GM18508 (cell line): Measurements from ENCODE around the gene MRPL39.

ENCODE experiments used
- ATAC-seq: cut with Tn5 transposase; IDR thresholded peaks from one replicate; pipeline ENCODE4 v1.9.1; 2021; ENCODE audit warnings: moderate number of reproducible peaks; ENCODE audit not compliant: insufficient read depth, unreplicated experiment

The MRPL39 gene

GRCh38 chr21:25571726-25572121 lies 35.6 kb downstream of the MRPL39 start:
- no peak for ATAC-seq

- ATAC-seq = no peak
Measured at GRCh38 chr21:25569711-25570110, 37.6 kb downstream of the MRPL39 start.

- no peak for ATAC-seq
Measured at GRCh38 chr21:25569084-25569483, 38.2 kb downstream of the MRPL39 start.

DNA sequence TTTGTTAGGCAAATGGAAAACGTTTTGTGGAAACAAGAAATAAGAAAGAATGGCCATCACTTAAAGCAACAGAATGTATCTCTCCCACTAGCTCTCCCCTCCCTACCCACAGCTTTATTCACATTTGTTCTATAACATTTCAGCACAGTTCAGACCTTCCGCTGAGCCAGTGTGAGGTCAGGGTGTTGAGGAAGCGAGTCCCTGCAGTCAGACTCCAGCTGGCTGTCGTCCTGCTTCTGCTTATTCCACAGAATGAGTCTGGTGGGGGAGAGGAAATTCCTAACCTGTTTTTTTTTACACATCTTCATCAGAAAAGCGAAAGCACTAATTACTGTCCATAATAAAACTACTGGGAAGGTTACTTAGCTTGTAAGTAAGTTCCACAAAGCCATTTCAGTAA lies 39.0 kb downstream of the MRPL39 start:
- no peak for ATAC-seq

GRCh38 chr21:25567472-25567871 lies 39.8 kb downstream of the MRPL39 start:
- ATAC-seq = no peak

DNA sequence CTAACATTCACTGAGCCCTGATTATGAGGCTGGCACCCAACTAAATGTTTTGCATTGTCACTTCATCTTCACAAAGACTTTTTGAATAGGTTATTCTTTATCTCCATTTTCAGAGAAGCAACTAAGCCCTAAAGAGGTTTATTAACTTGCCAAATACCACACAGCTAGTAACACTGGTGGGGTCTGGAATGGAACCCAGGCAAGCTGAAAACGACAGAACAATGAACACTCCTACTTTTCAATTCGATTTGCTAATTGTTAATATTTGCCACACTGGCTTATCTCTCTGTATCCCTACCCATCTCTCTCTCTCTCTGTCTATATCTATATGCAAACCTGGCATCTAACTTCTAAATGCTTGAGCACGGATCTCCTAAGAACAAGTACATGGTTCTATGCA lies 40.6 kb downstream of the MRPL39 start:
- ATAC-seq = no peak

GRCh38 chr21:25565272-25566211 lies 41.7 kb downstream of the MRPL39 start:
- no peak for ATAC-seq

DNA sequence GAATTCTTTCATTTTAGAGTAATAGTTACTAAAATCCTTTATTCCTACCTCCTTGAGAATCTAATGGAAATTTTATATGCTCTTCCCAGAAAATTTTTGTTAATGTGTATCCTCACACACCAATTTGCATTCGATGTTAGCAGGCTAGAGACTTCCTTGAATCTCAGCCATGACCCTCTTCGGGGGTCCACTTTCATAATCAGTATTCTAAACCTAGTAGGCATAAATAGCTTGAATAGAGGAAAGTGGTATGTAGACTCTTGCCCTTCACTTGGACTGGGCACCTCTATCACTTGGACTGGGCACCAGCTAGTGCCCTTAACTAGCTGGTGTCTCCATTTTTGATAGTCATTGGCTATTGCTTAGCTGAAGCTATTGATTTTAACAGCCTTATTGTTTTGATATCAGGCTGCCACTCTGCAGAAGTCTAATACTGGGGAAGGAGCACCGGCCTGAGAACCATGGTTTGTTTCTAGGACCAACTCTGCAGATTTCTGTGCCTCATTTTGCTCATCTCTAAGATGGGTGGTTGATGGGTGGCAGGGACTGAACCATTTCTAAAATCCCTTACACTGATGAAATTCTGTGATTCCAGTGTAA lies 42.8 kb downstream of the MRPL39 start:
- ATAC-seq = no peak

GRCh38 chr21:25563361-25564116 lies 43.7 kb downstream of the MRPL39 start:
- ATAC-seq = no peak

GRCh38 chr21:25562660-25563059 lies 44.6 kb downstream of the MRPL39 start:
- no peak for ATAC-seq

DNA sequence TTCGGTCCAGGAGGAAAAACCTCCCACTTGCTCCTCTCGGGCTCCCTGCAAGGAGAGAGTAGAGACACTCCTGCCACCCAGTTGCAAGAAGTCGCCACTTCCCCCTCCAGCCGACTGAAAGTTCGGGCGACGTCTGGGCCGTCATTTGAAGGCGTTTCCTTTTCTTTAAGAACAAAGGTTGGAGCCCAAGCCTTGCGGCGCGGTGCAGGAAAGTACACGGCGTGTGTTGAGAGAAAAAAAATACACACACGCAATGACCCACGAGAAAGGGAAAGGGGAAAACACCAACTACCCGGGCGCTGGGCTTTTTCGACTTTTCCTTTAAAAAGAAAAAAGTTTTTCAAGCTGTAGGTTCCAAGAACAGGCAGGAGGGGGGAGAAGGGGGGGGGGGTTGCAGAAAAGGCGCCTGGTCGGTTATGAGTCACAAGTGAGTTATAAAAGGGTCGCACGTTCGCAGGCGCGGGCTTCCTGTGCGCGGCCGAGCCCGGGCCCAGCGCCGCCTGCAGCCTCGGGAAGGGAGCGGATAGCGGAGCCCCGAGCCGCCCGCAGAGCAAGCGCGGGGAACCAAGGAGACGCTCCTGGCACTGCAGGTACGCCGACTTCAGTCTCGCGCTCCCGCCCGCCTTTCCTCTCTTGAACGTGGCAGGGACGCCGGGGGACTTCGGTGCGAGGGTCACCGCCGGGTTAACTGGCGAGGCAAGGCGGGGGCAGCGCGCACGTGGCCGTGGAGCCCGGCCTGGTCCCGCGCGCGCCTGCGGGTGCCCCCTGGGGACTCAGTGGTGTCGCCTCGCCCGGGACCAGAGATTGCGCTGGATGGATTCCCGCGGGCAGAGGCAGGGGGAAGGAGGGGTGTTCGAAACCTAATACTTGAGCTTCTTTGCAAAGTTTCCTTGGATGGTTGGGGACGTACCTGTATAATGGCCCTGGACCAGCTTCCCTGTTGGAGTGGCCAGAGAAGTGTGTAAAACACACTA lies 45.3 kb downstream of the MRPL39 start:
- no peak for ATAC-seq

DNA sequence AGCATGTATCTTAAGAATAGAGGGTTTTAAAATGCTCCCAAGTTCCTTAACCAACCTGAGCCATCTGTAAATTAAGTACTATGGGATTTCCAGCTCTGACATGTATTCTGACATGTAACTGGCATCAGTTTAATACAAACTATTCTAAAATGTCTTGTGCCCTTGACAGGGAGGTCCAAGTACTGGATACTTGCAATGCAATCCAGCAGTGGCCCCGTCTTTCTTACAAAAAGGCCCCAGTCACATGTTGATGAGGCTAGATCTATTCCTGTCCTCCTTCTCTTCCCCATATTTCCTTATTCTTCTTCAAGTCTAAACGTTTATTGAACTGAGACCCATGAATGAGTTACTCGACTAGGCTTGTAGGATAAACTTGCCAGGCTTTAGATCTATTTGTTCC lies 46.4 kb downstream of the MRPL39 start:
- no peak for ATAC-seq

DNA sequence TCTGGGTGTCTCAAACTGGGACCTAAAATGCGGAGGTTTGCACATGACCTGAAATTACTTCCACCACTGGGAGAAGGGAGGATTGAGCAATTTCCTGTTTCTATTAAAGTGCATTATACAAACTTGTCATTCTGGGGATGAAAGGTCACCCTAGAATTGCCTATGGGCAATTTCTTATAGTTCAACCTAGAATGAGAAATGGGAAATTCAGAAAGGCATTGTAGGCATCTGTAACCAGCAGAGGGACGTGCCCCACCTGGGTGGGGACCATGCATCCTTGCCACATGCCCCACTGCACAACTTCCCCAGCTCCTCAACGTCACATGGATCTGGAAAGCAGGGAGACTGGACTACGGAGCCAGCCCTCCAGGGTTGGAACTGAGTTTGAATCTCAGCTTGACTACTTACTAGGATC lies 47.0 kb downstream of the MRPL39 start:
- no peak for ATAC-seq

DNA sequence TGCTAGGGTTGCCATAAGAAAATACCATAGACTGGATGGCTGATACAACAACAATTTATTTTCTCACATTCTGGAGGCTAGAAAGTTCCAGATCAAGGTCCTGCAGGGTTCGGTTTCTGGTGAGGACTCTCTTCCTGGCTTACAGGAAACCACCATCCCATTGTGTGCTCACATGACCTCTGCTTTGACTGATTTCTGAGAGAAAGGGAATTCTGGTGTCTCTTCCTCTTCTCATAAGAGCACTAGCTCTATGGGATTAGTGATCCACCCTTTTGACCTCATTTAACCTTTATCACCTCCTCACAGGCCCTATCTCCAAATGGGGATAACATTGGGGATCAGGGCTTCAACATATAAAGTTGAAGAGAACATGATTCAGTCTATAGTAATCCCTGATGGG lies 47.5 kb downstream of the MRPL39 start:
- no peak for ATAC-seq

- ATAC-seq = no peak
Measured at GRCh38 chr21:25558123-25558522, 49.2 kb downstream of the MRPL39 start.

GRCh38 chr21:25557180-25557579 lies 50.1 kb downstream of the MRPL39 start:
- ATAC-seq = no peak

DNA sequence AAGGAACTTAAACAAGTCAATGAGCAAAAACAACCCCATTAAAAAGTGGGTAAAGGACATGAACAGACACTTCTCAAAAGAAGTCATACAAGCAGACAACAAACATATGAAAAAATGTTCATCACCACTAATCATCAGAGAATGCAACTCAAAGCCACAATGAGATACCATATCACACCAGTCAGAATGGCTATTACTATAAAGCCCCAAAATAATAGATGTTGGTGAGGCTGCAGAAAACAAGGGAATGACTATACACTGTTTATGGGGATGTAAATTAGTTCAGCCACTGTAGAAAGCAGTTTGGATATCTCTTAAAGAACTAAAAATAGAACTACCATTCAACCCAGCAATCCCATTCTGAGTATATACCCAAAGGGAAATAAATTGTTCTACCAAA lies 51.2 kb downstream of the MRPL39 start:
- ATAC-seq = no peak

DNA sequence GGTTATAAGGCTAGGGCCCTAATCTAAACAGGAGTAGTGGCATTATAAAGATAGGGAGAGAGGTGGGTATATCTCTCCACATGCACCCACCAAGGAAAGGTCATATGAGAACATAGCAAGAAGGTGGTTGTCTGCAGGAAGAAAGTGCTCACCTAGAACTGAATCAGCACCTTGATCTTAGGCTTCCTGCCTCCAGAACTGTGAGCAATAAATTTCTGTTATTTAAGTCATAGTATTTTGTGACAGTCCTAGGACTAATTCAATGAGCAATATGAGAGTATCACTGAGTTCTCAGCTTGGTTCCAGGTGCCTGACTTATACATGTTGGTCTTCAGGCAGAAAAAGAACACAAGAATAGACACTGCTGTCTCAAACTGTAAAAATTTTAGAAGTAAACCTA lies 51.8 kb downstream of the MRPL39 start:
- ATAC-seq = no peak

GRCh38 chr21:25552856-25553255 lies 54.4 kb downstream of the MRPL39 start:
- no peak for ATAC-seq

DNA sequence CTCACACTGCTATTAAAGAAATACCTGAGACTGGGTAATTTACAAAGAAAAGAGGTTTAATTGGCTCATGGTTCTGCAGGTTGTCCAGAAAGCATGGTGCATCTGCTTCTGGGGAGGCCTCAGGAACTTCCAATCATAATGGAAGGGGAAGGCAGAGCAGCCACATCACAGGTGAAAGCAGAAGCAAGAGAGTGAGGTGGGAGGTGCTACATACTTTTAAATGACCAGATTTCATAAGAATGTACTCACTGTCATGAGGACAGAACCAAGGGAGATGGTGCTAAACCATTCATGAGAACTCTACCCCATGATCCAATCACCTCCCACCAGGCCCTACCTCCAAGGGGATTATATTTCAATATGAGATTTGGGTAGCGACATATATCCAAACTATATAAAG lies 55.7 kb downstream of the MRPL39 start:
- ATAC-seq = no peak
